HG03097 (cell line): ENCODE measurements around the gene ABAT.
"Not testable (repeated sequence)": the region's sequence is repeated elsewhere in the genome, so short reads cannot be mapped to it uniquely, and the experiment has no call there.

Experiments
- ATAC-seq: cut with Tn5 transposase; IDR thresholded peaks from one replicate; pipeline ENCODE4 v1.9.1; 2021; ENCODE audit not compliant: unreplicated experiment, low FRiP score

The ABAT gene

GRCh38 chr16:8648877-8649276, 25.5 kb upstream of the ABAT start:
- ATAC-seq: no peak

GRCh38 chr16:8649829-8650554, 24.4 kb upstream of the ABAT start:
- ATAC-seq: no peak

- ATAC-seq: not testable (repeated sequence)
Observed at GRCh38 chr16:8651958-8652357, 22.5 kb upstream of the ABAT start.

- no peak for ATAC-seq
Observed at GRCh38 chr16:8655184-8655717, 19.2 kb upstream of the ABAT start.

DNA sequence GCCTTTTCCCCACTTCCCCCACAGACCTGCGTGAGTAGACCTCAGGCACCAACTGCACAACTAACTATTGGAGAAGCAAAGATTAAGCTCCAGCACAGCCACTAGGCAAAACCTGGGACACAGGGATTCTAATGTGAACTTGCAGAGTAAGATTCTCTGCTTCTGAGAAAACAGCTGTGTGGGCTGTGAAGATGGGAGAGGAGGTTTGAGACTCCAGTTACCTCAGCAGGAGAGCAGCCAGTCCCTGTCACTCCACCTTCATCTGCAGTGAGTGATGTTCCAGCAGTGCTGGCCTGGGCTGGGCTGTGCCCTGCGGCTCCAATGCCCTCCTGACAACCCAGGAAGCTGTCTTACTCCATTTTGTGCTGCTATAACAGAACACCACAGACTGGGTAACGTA, 18.0 kb upstream of the ABAT start:
- no peak for ATAC-seq

DNA sequence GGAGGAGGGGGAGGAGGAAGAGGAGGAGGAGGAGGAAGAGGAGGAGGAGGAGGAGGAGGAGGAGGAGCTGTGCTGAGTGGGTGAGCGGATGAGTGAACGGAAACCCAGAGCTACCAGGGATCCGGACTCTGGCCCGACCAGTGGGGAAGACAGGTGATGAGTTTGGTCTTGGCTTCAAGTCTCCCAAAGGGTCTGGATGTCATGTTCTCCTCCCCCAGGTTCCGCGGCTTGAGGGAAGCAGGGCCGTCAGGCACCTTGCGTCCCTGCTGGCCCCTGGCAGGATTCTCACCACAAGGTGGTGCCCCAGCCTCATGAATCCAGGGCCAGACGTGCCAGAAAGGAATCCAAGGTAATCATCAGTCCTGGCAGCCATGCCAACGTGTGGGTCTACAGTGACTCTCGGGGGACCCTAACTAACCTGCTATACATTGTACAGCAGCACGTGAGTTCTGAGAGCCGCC, 13.5 kb upstream of the ABAT start:
- ATAC-seq: no peak

- no peak for ATAC-seq
Observed at GRCh38 chr16:8661703-8662102, 12.7 kb upstream of the ABAT start.

GRCh38 chr16:8663192-8664089, 11.0 kb upstream of the ABAT start:
- no peak for ATAC-seq

GRCh38 chr16:8665529-8665928, 8.9 kb upstream of the ABAT start:
- ATAC-seq: no peak

DNA sequence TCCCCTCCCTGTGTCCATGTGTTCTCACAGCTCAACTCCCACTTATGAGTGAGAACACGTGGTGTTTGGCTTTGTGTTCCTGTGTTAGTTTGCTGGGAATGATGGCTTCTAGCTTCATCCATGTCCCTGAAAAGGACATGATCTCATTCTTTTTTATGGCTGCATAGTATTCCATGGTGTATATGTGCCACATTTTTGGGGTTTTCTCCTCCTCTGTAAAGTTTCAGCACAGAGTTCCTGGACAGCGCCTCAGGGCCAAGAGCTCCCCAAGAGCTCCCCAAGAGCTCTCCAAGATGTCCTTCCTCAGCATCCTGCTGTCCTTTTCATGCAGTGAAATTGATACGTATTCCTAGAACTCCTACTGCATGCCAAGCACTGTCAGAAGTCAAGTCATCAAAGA, 6.9 kb upstream of the ABAT start:
- no peak for ATAC-seq

- no peak for ATAC-seq
Observed at GRCh38 chr16:8668113-8668512, 6.3 kb upstream of the ABAT start.

DNA sequence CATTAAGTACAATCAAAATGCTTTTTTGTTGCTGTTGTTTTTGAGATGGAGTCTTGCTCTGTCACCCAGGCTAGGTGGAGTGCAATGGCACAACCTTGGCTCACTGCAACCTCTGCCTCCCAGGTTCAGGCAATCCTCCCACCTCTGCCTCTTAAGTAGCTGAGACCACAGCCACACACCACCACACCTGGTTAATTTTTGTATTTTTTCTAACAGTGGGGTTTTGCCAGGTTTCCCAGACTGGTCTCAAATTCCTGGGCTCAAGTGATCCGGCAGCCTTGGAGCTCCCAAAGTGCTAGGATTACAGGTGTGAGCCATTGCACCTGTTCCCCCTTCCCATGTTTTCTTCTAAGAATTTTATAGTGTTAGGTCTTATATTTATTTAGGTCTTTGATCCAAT, 4.9 kb upstream of the ABAT start:
- no peak for ATAC-seq

GRCh38 chr16:8670014-8670560, 4.3 kb upstream of the ABAT start:
- no peak for ATAC-seq

DNA sequence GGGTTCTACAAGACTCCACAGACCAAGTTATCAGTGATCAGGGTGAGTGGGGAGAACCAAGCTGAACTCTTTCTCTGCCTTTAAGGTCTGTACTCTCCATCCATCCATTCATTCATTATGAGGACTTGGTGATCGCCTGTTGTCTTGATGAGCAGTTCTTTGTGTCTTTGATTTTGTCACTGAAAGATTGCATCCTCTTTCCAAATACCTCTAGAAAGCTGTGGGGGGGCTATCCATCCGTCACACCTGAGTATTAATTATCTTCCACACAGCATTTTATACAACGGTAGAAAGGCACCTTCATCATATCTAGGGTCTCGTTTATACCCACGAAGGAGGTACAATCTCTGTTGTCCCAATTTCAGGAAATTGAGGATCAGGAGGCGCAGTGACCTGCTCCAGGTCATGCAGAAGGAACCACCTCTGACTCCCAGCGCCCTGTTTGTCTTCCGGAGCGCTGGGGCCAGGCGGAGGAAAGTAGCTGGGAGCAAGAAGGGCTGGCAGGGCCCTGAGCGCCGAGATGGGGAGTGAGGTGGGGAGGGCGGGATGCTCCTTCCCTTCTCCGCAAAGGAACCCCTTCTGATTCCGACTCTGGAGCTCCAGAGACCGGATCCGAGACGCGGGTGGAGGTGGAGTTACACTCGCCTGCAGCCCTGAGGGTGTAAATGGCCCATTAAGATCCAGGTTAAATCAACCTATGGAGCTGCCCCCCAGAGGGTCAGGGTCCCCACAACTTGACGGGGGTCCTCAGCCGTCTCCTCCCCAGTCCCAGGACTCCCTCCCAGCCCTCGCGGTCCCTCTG, 605 bp upstream of the ABAT start:
- ATAC-seq: no peak

DNA sequence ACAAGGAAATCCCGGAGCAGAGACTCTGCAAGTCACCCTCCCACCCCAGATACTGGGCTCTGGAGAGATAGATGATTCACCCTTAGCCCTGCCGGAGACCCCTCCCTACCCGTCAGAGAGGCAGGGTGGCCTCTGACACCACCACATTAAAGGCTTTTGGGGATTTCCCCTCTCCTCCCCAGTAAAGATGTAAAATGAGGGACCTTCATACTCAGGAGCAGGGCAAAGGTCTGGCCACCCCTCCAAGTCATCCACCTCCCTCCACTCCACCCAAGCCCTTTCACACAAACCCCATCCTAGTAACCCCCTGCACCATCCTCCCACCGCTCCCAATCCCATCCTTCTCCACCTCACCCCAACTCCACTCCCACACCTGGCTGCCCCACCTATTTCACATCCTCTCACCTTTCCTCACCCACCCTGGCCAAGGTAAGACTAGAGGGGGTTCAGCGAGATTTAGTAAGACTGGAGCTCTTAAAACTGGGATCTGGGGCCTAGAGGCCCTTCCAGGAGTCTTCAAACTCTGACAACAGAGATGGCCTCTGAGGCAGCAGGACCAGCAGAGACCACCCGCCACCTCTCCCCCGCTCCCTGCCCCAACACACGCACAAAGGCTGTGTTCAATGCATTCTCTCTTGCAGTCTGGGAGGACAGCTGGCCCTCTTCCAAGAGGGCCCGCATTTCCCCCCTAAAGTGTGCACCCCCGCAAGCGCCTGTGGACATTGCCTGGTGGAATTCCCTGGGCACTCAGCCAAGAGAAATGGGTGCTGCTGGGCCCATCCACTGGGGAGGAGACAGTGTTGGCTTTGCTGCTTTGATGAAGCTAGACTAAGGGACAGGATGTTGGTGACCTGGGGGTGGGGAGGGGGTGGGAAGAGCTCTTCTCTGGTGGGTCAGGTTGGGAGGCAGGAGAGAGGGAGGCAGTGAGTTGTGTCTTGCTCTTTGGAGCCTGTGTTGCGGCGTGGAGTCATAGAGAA, 1.1 kb downstream of the ABAT start:
- no peak for ATAC-seq

- no peak for ATAC-seq
Observed at GRCh38 chr16:8676160-8676547, 1.7 kb downstream of the ABAT start.

DNA sequence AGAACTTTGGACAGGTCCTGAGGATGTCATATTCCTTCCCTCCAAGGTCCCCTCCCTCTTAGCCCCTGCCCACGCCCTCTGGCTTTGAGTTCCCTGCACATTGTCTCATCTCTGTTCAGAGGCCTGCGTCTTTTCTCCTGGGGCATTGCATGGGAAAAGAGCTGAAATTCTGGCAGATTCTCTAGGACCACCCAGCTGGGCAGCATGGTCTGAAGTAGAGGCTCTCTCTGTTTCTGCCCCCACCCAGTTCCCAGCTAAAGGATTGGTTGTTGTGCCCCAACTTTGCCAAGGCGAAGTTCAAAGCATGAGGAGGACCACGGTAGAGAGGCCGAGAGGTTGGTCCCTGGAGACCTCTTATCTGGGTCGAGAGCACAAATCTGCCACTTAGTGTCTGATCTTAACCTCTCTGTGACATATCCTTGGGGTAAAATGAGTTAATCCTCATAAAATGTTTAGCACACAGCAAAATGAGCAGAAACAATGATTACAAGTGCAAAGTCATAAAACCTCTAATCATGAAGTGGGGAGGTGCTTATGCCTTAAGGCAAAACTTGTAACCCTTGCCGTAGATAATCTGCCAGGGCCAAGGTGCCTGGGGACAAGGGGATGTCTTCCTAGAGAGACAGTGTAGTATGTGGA, 2.4 kb downstream of the ABAT start:
- ATAC-seq: no peak

DNA sequence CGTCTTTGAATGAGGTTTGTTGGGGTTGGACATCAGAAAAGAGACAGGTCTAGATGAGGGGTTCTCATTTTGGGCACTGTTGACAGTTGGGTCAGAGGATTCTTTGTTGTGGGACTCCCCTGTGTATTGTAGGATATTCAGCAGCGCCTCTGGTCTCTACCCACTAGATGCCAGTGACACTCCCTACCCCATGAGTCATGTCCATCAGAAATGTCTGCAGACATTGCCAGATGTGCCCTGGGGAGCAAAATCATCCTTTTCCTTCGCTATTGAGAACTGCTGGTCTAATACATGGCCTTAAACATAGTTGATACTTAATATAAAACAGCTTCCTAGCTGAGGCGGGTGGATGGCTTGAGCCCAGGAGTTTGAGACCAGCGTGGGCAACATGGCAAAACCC, 3.1 kb downstream of the ABAT start:
- no peak for ATAC-seq
